Osteocyte (in vitro differentiated cells): ENCODE measurements around the gene ARHGAP24. TPM values are rescaled to one million over a fixed set of nuclear protein-coding genes. Genes with fewer than 3 reads are reported as not detected.

ENCODE experiments used
- DNase-seq: peaks from one replicate; pipeline ENCODE4 v3.0.0; 2021; ENCODE audit warnings: mixed read lengths; ENCODE audit not compliant: unreplicated experiment; ENCODE audit errors: extremely low spot score
- H3K27ac Mint-ChIP-seq: one replicate; pipeline ENCODE4 v1.8.0; 2021; ENCODE audit warnings: mild to moderate bottlenecking, mixed read lengths; ENCODE audit not compliant: unreplicated experiment
- H3K27me3 Mint-ChIP-seq: one replicate; pipeline ENCODE4 v1.8.0; 2021; ENCODE audit warnings: mixed read lengths; ENCODE audit not compliant: unreplicated experiment
- H3K36me3 Mint-ChIP-seq: one replicate; pipeline ENCODE4 v1.8.0; 2021; ENCODE audit warnings: mixed read lengths; ENCODE audit not compliant: unreplicated experiment
- H3K4me1 Mint-ChIP-seq: one replicate; pipeline ENCODE4 v1.8.0; 2021; ENCODE audit warnings: mixed read lengths; ENCODE audit not compliant: unreplicated experiment
- H3K4me3 Mint-ChIP-seq: one replicate; pipeline ENCODE4 v1.8.0; 2021; ENCODE audit warnings: mild to moderate bottlenecking, moderate library complexity, mixed read lengths; ENCODE audit not compliant: unreplicated experiment
- H3K9me3 Mint-ChIP-seq: one replicate; pipeline ENCODE4 v1.8.0; 2021; ENCODE audit warnings: mixed read lengths; ENCODE audit not compliant: unreplicated experiment
- CTCF ChIP-seq: fragments of 200-600 bp; sonication (generic); IDR thresholded peaks from 2 replicates; pipeline ENCODE4 v1.5.0; 2021; ENCODE audit warnings: antibody characterized with exemption, mild to moderate bottlenecking, moderate library complexity
- total RNA-seq: library from RNA; stranded (reverse); gene quantifications from 2 replicates; pipeline ENCODE4 v1.2.1, GENCODE V29; 2021

Gene ARHGAP24
- total RNA-seq, 1 donor from 2014 or later, result 29.3 TPM

GRCh38 chr4:85603437-85604336 lies 128.7 kb downstream of the ARHGAP24 start:
- Mint-ChIP-seq H3K9me3 (no peaks in the 10 kb centered on the region), H3K4me1 (no peaks in the 10 kb centered on the region), H3K36me3 (no peaks in the 10 kb centered on the region), H3K4me3 (no peak overlapping the region), H3K27me3 (peaks cover 15% of the 10 kb centered on the region), H3K27ac (no peak overlapping the region)
- TF ChIP-seq CTCF, result no peak
- no peak for DNase-seq

GRCh38 chr4:85606505-85606904 lies 131.6 kb downstream of the ARHGAP24 start:
- Mint-ChIP-seq H3K4me3 (no peak overlapping the region), H3K27me3 (peaks cover 2% of the 10 kb centered on the region), H3K36me3 (no peaks in the 10 kb centered on the region), H3K27ac (no peak overlapping the region), H3K9me3 (no peaks in the 10 kb centered on the region), H3K4me1 (no peaks in the 10 kb centered on the region)
- TF ChIP-seq CTCF, result no peak
- no peak for DNase-seq

- H3K27me3 Mint-ChIP-seq, result peaks cover 2% of the 10 kb centered on the region
- H3K4me3 Mint-ChIP-seq, result no peak overlapping the region
- DNase-seq, result no peak
- H3K36me3 Mint-ChIP-seq, result no peaks in the 10 kb centered on the region
- no peak overlapping the region for H3K27ac Mint-ChIP-seq
- TF ChIP-seq CTCF, result no peak
- H3K9me3 Mint-ChIP-seq, result no peaks in the 10 kb centered on the region
- H3K4me1 Mint-ChIP-seq, result no peaks in the 10 kb centered on the region
Measured at GRCh38 chr4:85607624-85608023, 132.7 kb downstream of the ARHGAP24 start.

- TF ChIP-seq CTCF, result no peak
Measured at GRCh38 chr4:85610450-85610849, 135.5 kb downstream of the ARHGAP24 start.

GRCh38 chr4:85611661-85612060 lies 136.7 kb downstream of the ARHGAP24 start:
- H3K27me3 Mint-ChIP-seq, result peaks cover 2% of the 10 kb centered on the region
- no peak overlapping the region for H3K4me3 Mint-ChIP-seq
- H3K9me3 Mint-ChIP-seq, result no peaks in the 10 kb centered on the region
- no peak overlapping the region for H3K27ac Mint-ChIP-seq
- no peaks in the 10 kb centered on the region for H3K4me1 Mint-ChIP-seq
- DNase-seq, result no peak
- no peak for TF ChIP-seq CTCF
- no peaks in the 10 kb centered on the region for H3K36me3 Mint-ChIP-seq

More at GRCh38 chr4:85610450-85610849, 135.5 kb downstream of the ARHGAP24 start:
- H3K27ac Mint-ChIP-seq, result no peak overlapping the region
- H3K4me3 Mint-ChIP-seq, result no peak overlapping the region
- no peaks in the 10 kb centered on the region for H3K36me3 Mint-ChIP-seq
- peaks cover 2% of the 10 kb centered on the region for H3K27me3 Mint-ChIP-seq
- no peak for DNase-seq
- H3K9me3 Mint-ChIP-seq, result no peaks in the 10 kb centered on the region
- no peaks in the 10 kb centered on the region for H3K4me1 Mint-ChIP-seq
